ENCODE measurements around the gene SPOCK1. TPM values are rescaled to one million over a fixed set of nuclear protein-coding genes. Genes with fewer than 3 reads are reported as not detected.

Gene SPOCK1
- total and polyA plus RNA-seq, 2 of the 13 experiments (the other 11 are each of a cell fraction or from before 2014, with no cell fraction given) = 0.18 to 0.29 TPM

GRCh38 chr5:137375741-137376526 is 123.2 kb downstream of the SPOCK1 start:
- intact Hi-C loops (cut with micrococcal nuclease; ENCODE audit: unreplicated experiment) (no loop called here), in situ Hi-C loops (cut with HindIII; ENCODE audit: extremely low pct_ligation_motif_present, low pct_unique_long_range_greater_than_20kb) (no loop called here)
- H3K27ac ChIP-seq (ENCODE audit: extremely low read length, insufficient read depth, low read length) = no peak overlapping the region
- H3K9me3 ChIP-seq (ENCODE audit: low read length) = peaks cover 2% of the 10 kb centered on the region
- DNase-seq (ENCODE audit: low spot score) = no peak
- no peaks in the 10 kb centered on the region; a peak in 1 of 5 replicates for H3K27me3 ChIP-seq (ENCODE audit: control insufficient read depth in 1 of 2, insufficient read depth in 2 of 2, low read length in 2 of 2)
- H3K79me2 ChIP-seq (ENCODE audit: insufficient read depth, low read length) = no peaks in the 10 kb centered on the region
- no peak overlapping the region for H3K9ac ChIP-seq (ENCODE audit: insufficient read depth, low read depth, low read length)
- no peaks in the 10 kb centered on the region for H3K36me3 ChIP-seq (replicated peaks in 1 of 2; ENCODE audit: control insufficient read depth in 1 of 2, insufficient read depth in 2 of 2, low read length in 2 of 2)
- ChIA-PET POLR2A (no interaction called here), CTCF (ENCODE audit: low intra/inter-chr PET ratio, low total read pairs) (no interaction called here)
- BruUV-seq (replicated peaks) = no TSS peak
- FAIRE-seq = no peak
- ATAC-seq = no peak
- no peak overlapping the region for H3K4me2 ChIP-seq (ENCODE audit: low read depth, low read length)
- no peak overlapping the region for H3K4me3 ChIP-seq (replicated peaks in 1 of 3; ENCODE audit: insufficient read depth in 1 of 3, low read depth in 2 of 3, low read length in 3 of 3)
- WGBS (ENCODE audit: low lambda C conversion rate) = 2% methylated on average over 8 of the region's 11 CpGs
- H2AFZ ChIP-seq (ENCODE audit: low read length) = no peak overlapping the region
- no peaks in the 10 kb centered on the region for H4K20me1 ChIP-seq (ENCODE audit: insufficient read depth, low read length)
- H3K4me1 ChIP-seq (ENCODE audit: insufficient read depth, low read length) = no peaks in the 10 kb centered on the region
- TF ChIP-seq ZSCAN31 (CRISPR knock-in tag; IDR thresholded peaks at IDR 0.05; ENCODE audit: low read depth) (no peak), LCORL (IDR thresholded peaks at IDR 0.05) (no peak), LCORL (CRISPR knock-in tag; IDR thresholded peaks at IDR 0.05) (no peak), PHF8 (CRISPR knock-in tag; IDR thresholded peaks at IDR 0.05) (no peak), RFXANK (CRISPR knock-in tag; IDR thresholded peaks at IDR 0.05) (no peak), ZNF777 (CRISPR knock-in tag; IDR thresholded peaks at IDR 0.05) (no peak), ATF2 (CRISPR knock-in tag; IDR thresholded peaks at IDR 0.05) (no peak), JARID2 (CRISPR knock-in tag; IDR thresholded peaks at IDR 0.05; ENCODE audit: insufficient replicate concordance) (no peak), FOSL1 (CRISPR knock-in tag; IDR thresholded peaks at IDR 0.05; ENCODE audit: borderline replicate concordance) (no peak), ZBTB40 (IDR thresholded peaks at IDR 0.05) (no peak), ZBTB40 (CRISPR knock-in tag; IDR thresholded peaks at IDR 0.05) (no peak), TRIM24 (CRISPR knock-in tag; IDR thresholded peaks at IDR 0.05) (no peak), FOXP4 (CRISPR knock-in tag; IDR thresholded peaks at IDR 0.05) (no peak), MIXL1 (CRISPR knock-in tag; IDR thresholded peaks at IDR 0.05) (no peak)
